Heart left ventricle (tissue), 16 donors: ENCODE measurements around the gene FDX2. TPM values are rescaled to one million over a fixed set of nuclear protein-coding genes. Genes with fewer than 3 reads are reported as not detected.

ENCODE experiments used
- ATAC-seq, 4 donors: fragments of 200-7000 bp; cut with Tn5 transposase; one replicate each; pipeline ENCODE4 v1.9.1; 2020 to 2022; ENCODE audit warnings: moderate library complexity in 4 of 4, mild to moderate bottlenecking in 3 of 4, moderate number of reproducible peaks in 1 of 4
- DNase-seq, 5 donors: peaks; one replicate each; pipeline ENCODE4 v3.0.0-alpha.2; 2020
- H3K27ac ChIP-seq, 12 donors: fragments of 200-600 bp; sonication (generic) in 4 of 12; one replicate each; pipeline versions ENCODE4 v1.5.0 to v1.8.0; 2016 to 2022; ENCODE audit warnings: mild to moderate bottlenecking in 2 of 12
- H3K27me3 ChIP-seq, 9 donors: fragments of 200-600 bp; sonication (generic) in 2 of 9; one replicate each; pipeline versions ENCODE4 v1.5.1 to v1.8.0; 2016 to 2022; ENCODE audit warnings: mild to moderate bottlenecking in 3 of 9
- H3K36me3 ChIP-seq, 9 donors: fragments of 200-600 bp; sonication (generic) in 2 of 9; one replicate each; pipeline versions ENCODE4 v1.5.0 to v1.8.0; 2018 to 2022; ENCODE audit warnings: mild to moderate bottlenecking in 2 of 9
- H3K4me1 ChIP-seq, 12 donors: fragments of 200-600 bp; sonication (generic) in 4 of 12; one replicate each; pipeline versions ENCODE4 v1.5.0 to v1.8.0; 2016 to 2022; ENCODE audit warnings: mild to moderate bottlenecking in 3 of 12
- H3K4me3 ChIP-seq, 12 donors: fragments of 200-600 bp; sonication (generic) in 4 of 12; one replicate each; pipeline versions ENCODE4 v1.5.0 to v1.8.0; 2017 to 2022; ENCODE audit warnings: mild to moderate bottlenecking in 9 of 12, moderate library complexity in 4 of 12
- H3K9me3 ChIP-seq, 12 donors: fragments of 200-600 bp; sonication (generic) in 4 of 12; one replicate each; pipeline versions ENCODE4 v1.5.0 to v1.8.0; 2016 to 2022; ENCODE audit warnings: mild to moderate bottlenecking in 1 of 12
- POLR2A ChIP-seq, 2 donors: fragments of 450-650 bp; IDR thresholded peaks; one replicate each; pipeline ENCODE4 v1.6.1; 2017; ENCODE audit warnings: antibody characterized with exemption in 2 of 2, mild to moderate bottlenecking in 2 of 2, moderate library complexity in 2 of 2
- WGBS, 4 donors: extraction: QIAGEN DNeasy Blood & Tissue Kit in 2 of 4; methylation state at CpG; one replicate each; pipeline versions ENCODE4 v1.1.5 to v1.1.7; 2013 to 2018; 5-methylcytosine and 5-hydroxymethylcytosine counted together
- intact Hi-C, 10 donors: fragments of 100-400 bp; cut with DNase I; formaldehyde crosslinking; loops; one replicate each; pipeline versions ENCODE4 v1.11.1 to v1.14.2; 2022
- polyA plus RNA-seq, 2 donors: library from polyadenylated mRNA; stranded (reverse); fragments of 200-250 nt; gene quantifications; one replicate each; pipeline ENCODE4 v1.2.3, GENCODE V29; 2013
- total RNA-seq, 9 donors: library from RNA; depleted of rRNA in 2 of 9; stranded (reverse); fragments of >200 nt in 2 of 9; fragmentation: NEBNext Ultra II Directional in 3 of 9; extraction: Animal tissue kit (Norgen Biotek cat#: 25700) in 3 of 9; gene quantifications; one replicate each; pipeline versions ENCODE4 v1.1.0 to v1.2.4, GENCODE V29; 2016 to 2023
- TF ChIP-seq, protein P1 (sequence below), 12 donors: fragments of 200-600 bp; sonication (generic) in 4 of 12; IDR thresholded peaks; one replicate each; pipeline versions ENCODE4 v1.5.0 to v1.8.0; 2018 to 2022; ENCODE audit warnings: antibody characterized with exemption in 12 of 12, mild to moderate bottlenecking in 5 of 12
- donor health status: ischemic (EF 13 %, LVEDD 7.1; RV severe dilation, severe dysfunction).
- donor health status: healthy with polysubstance abuse.
- donor health status: DM: no; HTN: yes; CAD: no.
- donor health status: DM: no; HTN: no; CAD: no.
- donor health status: ischemic (EF 25% LVEDD 6.9; RV normal size, moderate dysfunction).
- donor health status: ischemic (EF 25% LVEDD 5.7; RV mildly dilated, moderate dysfunction).
- donor health status: healthy.
- donor health status: DM: yes; HTN: yes; CAD: no.
- donor health status: ischemic (EF 35%, LVEDD 5.7; RV mildly dilated, moderate dysfunction).
- donor health status: nonischemic (EF 11% LVEDD 7.7; RV severe dilation, severe dysfunction).
- donor health status: DM: yes; HTN: yes; CAD: no.
- donor health status: PGD.
- donor health status: ischemic (EF 29% LVEDD 5.4; RV normal size, mild dysfunction).
- donor health status: nonischemic (EF 23%, LVEDD 6.1; RV moderate dilation, normal function).

The FDX2 gene
- total and polyA plus RNA-seq, 11 donors = 12.8 to 37.3 (median 18.3) TPM

DNA sequence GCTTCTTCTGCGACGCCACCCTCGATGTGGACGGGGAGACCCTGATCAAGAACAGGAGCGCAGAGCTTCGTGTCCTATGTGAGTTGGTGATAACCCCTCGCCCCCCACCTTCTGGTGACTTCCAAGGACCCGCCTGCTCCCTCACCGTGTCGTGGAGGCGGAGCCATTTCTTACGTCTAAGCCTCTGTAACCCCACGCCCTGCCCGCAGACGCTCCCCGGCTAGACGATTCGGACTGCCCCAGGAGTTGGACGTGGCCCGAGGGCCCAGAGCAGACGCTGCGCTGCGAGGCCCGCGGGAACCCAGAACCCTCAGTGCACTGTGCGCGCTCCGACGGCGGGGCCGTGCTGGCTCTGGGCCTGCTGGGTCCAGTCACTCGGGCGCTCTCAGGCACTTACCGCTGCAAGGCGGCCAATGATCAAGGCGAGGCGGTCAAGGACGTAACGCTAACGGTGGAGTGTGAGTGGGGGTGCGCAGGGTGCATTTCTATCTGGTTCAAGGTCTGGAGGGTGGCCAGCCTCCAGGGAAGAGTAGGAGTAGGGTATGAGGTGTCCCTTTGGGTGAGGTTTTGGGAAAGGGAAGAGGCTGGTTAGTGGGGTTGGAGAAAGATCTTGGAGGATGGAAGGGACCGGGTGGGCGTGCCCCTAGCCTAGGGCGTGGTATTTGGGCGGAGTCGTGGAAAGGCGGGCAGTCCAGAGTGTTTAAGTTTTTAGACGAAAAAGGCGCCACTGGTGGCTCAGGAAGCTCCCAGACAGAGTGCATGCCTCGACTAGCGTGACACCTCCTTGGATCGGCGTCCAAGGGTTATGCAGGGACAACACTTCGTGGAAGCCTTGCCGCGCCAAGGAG is 22.8 kb downstream of the FDX2 start:
- peaks cover 10 to 77% (median 47%) of the 10 kb centered on the region in 12 donors for H3K4me1 ChIP-seq
- H3K36me3 ChIP-seq = no peaks in the 10 kb centered on the region
- DNase-seq (no peak), ATAC-seq (no peak)
- no peak overlapping the region for H3K27ac ChIP-seq
- peak overlapping the region; percentile 1 to 60 (median 43) for H3K4me3 ChIP-seq
- H3K9me3 ChIP-seq = no peaks in the 10 kb centered on the region
- TF ChIP-seq, protein P1, sequence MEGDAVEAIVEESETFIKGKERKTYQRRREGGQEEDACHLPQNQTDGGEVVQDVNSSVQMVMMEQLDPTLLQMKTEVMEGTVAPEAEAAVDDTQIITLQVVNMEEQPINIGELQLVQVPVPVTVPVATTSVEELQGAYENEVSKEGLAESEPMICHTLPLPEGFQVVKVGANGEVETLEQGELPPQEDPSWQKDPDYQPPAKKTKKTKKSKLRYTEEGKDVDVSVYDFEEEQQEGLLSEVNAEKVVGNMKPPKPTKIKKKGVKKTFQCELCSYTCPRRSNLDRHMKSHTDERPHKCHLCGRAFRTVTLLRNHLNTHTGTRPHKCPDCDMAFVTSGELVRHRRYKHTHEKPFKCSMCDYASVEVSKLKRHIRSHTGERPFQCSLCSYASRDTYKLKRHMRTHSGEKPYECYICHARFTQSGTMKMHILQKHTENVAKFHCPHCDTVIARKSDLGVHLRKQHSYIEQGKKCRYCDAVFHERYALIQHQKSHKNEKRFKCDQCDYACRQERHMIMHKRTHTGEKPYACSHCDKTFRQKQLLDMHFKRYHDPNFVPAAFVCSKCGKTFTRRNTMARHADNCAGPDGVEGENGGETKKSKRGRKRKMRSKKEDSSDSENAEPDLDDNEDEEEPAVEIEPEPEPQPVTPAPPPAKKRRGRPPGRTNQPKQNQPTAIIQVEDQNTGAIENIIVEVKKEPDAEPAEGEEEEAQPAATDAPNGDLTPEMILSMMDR (IDR thresholded peaks at IDR 0.05) = no peak
- no peak for TF ChIP-seq POLR2A (IDR thresholded peaks at IDR 0.05)
- WGBS, 4 donors = 15 to 24% (median 19%) methylated on average over 50 to 56 of the region's 56 CpGs
- H3K27me3 ChIP-seq = peaks cover 43 to 98% (median 88%) of the 10 kb centered on the region in 9 donors
- intact Hi-C loops = no loop called here

DNA sequence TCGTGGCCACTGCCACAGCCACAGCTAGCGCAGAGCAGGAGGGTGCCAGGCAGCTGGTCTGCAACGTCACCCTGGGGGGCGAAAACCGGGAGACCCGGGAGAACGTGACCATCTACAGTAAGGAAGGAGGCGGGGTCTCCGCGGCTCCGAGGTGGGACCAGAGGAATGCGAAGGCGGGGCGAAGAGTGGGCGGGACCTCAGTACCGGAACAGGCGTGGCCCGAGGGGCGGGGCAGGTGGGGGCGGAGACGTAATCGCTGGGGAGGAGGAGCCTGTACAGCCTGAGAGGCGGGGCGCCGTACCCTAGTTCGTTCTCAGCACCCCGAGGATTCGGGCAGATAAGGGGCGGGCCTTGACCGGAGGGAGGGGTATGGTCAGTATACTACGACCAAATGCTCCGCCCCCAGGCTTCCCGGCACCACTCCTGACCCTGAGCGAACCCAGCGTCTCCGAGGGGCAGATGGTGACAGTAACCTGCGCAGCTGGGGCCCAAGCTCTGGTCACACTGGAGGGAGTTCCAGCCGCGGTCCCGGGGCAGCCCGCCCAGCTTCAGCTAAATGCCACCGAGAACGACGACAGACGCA is 23.5 kb downstream of the FDX2 start:
- DNase-seq = peak; percentile 64 to 92 (median 79)
- Histone ChIP-seq H3K4me1 (peaks cover 10 to 83% (median 52%) of the 10 kb centered on the region in 12 donors), H3K27me3 (peaks cover 46 to 100% (median 93%) of the 10 kb centered on the region in 9 donors), H3K9me3 (no peaks in the 10 kb centered on the region), H3K27ac (no peak overlapping the region), H3K36me3 (no peaks in the 10 kb centered on the region), H3K4me3 (peak overlapping the region; percentile 1 to 60 (median 43))
- intact Hi-C loops = no loop called here
- WGBS, 4 donors = 2 to 7% (median 3%) methylated on average over 36 to 45 of the region's 45 CpGs
- TF ChIP-seq, protein P1 (IDR thresholded peaks at IDR 0.05) = no peak
- TF ChIP-seq POLR2A (IDR thresholded peaks at IDR 0.05) = no peak
- ATAC-seq = peak in 3 of 4 donors; percentile 71 to 75 (median 75)

DNA sequence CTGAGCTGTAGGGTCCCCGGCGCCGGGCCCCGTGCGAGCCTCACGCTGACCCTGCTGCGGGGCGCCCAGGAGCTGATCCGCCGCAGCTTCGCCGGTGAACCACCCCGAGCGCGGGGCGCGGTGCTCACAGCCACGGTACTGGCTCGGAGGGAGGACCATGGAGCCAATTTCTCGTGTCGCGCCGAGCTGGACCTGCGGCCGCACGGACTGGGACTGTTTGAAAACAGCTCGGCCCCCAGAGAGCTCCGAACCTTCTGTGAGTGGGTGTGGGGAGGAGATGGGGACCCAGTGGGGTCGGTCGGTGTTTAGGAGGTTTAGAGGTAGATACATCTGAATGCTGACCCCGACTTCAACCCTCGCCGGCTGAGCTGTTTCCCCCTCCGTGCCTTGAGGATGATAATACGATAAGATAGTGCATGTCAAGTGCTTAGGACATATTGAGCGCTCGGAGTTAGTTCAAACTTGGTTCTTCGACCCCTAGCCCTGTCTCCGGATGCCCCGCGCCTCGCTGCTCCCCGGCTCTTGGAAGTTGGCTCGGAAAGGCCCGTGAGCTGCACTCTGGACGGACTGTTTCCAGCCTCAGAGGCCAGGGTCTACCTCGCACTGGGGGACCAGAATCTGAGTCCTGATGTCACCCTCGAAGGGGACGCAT is 24.1 kb downstream of the FDX2 start:
- ATAC-seq (peak in 1 of 4 donors; percentile 1), DNase-seq (no peak)
- peak overlapping the region; percentile 3 to 60 (median 43) for H3K4me3 ChIP-seq
- intact Hi-C loops = no loop called here
- H3K27me3 ChIP-seq = peaks cover 46 to 100% (median 89%) of the 10 kb centered on the region in 9 donors
- peaks cover 10 to 90% (median 58%) of the 10 kb centered on the region in 12 donors for H3K4me1 ChIP-seq
- no peaks in the 10 kb centered on the region for H3K36me3 ChIP-seq
- 1 to 2% (median 2%) methylated on average over 39 to 49 of the region's 49 CpGs for WGBS, 4 donors
- H3K9me3 ChIP-seq = no peaks in the 10 kb centered on the region
- H3K27ac ChIP-seq = peak overlapping the region in 1 of 12 donors; percentile 6
- TF ChIP-seq, protein P1 (IDR thresholded peaks at IDR 0.05) = no peak
- TF ChIP-seq POLR2A (IDR thresholded peaks at IDR 0.05) = no peak
